ENCODE data around the gene TP53I11.
A peak's percentile ranks its signal among the peaks of the same experiment; 100 is the strongest.

Gene TP53I11

DNA sequence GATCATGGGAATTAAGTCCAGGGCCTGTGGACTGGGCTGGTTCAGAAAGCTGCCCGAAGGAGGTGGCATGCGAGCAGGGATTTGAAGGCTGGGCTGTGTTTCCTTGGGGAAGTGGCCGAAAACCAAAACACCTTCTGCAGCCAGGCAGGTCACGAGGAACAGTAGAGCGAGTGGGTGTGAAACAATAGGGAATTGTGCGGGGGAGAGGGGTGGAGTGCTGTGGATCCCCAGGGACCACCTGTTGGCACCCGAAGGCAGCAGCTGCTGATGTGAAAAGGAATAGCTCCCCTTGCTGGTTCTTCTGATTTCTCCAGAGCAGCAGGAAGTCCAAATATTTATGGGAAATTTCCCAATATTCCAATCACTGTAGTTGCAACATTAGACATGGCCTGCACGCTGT, 24.6 kb downstream of the TP53I11 start:
- H3K4me1 Mint-ChIP-seq, result peaks cover 13% of the 10 kb centered on the region
- DNase-seq (ENCODE audit: low spot score in 2 of 2) (no peak), ATAC-seq (no peak)
- no peak overlapping the region for H3K27ac Mint-ChIP-seq
- H3K4me3 Mint-ChIP-seq, result no peak overlapping the region
- H3K9me3 Mint-ChIP-seq, result no peaks in the 10 kb centered on the region
- H3K36me3 Mint-ChIP-seq, result no peaks in the 10 kb centered on the region

DNA sequence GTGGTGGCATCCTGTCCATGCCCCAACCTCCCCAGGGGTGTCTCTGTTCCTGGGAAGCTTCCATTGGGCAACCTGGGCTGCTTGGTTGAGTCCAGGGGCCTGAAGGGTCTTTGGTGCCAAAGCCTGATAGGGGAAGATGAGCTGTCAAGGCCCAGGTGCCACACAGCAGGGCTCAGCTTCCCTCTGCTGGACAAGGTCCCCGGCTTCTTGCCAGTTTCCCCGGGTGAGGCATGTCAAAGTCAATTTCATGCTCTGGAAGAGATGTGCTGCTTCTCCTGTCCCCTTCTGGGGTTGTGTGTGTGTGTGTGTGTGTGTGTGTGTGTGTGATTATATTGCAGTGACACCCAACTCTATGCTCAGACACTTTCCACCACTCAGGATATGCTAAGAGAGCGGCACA, 26.9 kb downstream of the TP53I11 start:
- DNase-seq (ENCODE audit: low spot score in 2 of 2), result no peak
- H3K4me3 Mint-ChIP-seq, result no peak overlapping the region
- no peaks in the 10 kb centered on the region for H3K9me3 Mint-ChIP-seq
- peak overlapping the region; percentile 50 for H3K27ac Mint-ChIP-seq
- H3K36me3 Mint-ChIP-seq, result no peaks in the 10 kb centered on the region
- peaks cover 13% of the 10 kb centered on the region for H3K4me1 Mint-ChIP-seq
- no peak for ATAC-seq

DNA sequence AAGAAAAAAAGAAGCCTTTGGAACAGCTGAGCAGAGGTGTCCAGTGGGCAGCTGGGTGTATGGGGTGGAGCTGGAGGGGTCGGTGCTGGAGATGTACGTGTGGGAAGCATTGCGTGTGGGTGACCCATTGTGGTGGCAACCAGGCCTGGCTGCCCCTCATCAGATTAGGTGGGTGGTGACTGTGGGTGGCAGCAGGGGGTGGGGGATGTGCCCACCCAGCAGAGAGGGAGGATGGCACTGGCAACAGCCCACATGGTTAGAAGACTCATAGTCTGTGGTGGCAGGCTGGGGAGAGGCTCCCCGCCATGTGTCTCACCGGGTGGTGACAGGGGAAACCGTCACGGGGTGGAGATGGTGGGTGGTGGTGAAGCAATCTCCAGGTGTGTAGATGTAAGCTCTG, 27.6 kb downstream of the TP53I11 start:
- ATAC-seq, result peak; percentile 66
- H3K9me3 Mint-ChIP-seq, result no peaks in the 10 kb centered on the region

GRCh38 chr11:44920451-44920850, 30.2 kb downstream of the TP53I11 start:
- ATAC-seq, result no peak
- H3K4me3 Mint-ChIP-seq, result no peak overlapping the region
- H3K9me3 Mint-ChIP-seq, result no peaks in the 10 kb centered on the region
- H3K36me3 Mint-ChIP-seq, result no peaks in the 10 kb centered on the region
- no peak for DNase-seq (ENCODE audit: low spot score in 2 of 2)
- no peak overlapping the region for H3K27ac Mint-ChIP-seq
- no peaks in the 10 kb centered on the region for H3K4me1 Mint-ChIP-seq

More for the DNA sequence above, 27.6 kb downstream of the TP53I11 start:
- no peaks in the 10 kb centered on the region for H3K36me3 Mint-ChIP-seq
- no peak for DNase-seq (ENCODE audit: low spot score in 2 of 2)
- peaks cover 13% of the 10 kb centered on the region for H3K4me1 Mint-ChIP-seq
- H3K4me3 Mint-ChIP-seq, result no peak overlapping the region
- H3K27ac Mint-ChIP-seq, result peak overlapping the region; percentile 50

DNA sequence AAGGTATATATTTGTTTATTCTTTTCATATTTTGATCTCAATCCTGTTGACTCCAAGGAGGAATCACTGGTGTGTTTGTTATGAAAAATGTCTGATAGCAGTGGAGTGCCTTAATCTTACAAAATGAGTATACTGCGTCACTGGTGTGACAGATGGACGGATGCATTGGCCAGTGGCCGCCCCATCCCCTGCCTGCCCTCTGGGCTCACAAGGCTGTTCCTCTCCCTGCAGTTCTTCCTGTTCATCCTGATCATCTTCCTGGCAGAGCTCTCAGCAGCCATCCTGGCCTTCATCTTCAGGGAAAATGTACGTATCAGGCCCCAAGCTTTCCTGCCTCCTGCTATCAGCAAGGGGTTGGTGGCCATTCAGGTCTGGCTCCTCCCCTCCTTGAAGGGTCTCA, 32.9 kb downstream of the TP53I11 start:
- no peaks in the 10 kb centered on the region for H3K36me3 Mint-ChIP-seq
- ATAC-seq (no peak), DNase-seq (ENCODE audit: low spot score in 2 of 2) (no peak)
- no peak overlapping the region for H3K4me3 Mint-ChIP-seq
- no peaks in the 10 kb centered on the region for H3K9me3 Mint-ChIP-seq
- peak overlapping the region; percentile 54 for H3K27ac Mint-ChIP-seq
- H3K4me1 Mint-ChIP-seq, result no peaks in the 10 kb centered on the region

DNA sequence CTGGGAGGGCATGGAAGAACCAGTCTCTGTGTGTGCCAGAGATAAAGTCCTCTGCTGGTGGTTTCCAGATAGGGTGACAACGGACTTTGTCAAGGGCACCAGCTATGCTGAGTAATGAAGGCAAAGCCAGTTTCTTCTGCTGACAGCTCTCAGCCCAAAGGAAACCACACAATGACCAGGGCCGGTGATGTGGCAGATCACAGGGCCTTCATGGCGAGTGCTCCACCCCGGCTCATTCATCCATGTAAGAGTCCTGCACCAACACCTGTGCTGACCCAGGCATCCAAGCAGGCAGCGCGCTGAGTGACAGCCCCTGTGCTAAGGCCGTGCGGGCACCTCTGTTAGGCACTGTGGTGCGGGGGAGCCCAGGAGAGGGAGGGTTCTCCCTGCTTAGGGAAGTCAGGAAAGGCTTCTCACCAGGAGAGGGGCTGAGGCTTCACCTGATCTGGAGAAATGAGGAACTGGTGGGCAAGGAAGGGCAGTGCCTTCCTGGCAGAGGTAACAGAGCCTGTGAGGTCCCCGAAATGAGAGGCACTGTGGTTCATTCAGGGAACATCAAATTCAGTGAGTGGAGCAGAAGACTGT, 33.8 kb downstream of the TP53I11 start:
- Mint-ChIP-seq H3K4me3 (no peak overlapping the region), H3K4me1 (no peaks in the 10 kb centered on the region), H3K27ac (peak overlapping the region; percentile 6), H3K9me3 (no peaks in the 10 kb centered on the region), H3K36me3 (no peaks in the 10 kb centered on the region)
- DNase-seq (ENCODE audit: low spot score in 2 of 2), result no peak
- ATAC-seq, result peak; percentile 31

DNA sequence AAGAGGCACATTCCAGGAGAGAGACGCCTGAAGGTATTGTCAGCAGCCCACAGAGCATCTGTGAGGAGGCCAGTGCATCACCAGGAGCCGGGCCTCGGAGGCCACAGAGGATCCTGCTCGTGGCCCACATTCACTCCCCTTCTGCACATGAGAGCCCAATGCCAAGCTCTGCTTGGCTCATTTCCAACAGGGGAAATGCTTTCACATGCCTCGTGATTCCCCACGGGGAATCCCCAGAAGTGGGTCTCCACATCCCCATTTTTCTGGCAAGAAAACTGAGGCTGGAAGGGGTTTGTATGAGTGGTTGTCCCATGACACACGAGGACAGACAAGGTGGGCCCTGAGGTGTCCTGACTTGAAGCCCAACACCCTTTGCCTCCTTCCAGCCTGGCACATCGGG, 34.4 kb downstream of the TP53I11 start:
- no peak overlapping the region for H3K4me3 Mint-ChIP-seq
- DNase-seq (ENCODE audit: low spot score in 2 of 2) (no peak), ATAC-seq (no peak)
- no peak overlapping the region for H3K27ac Mint-ChIP-seq
- no peaks in the 10 kb centered on the region for H3K36me3 Mint-ChIP-seq
- H3K4me1 Mint-ChIP-seq, result no peaks in the 10 kb centered on the region
- no peaks in the 10 kb centered on the region for H3K9me3 Mint-ChIP-seq

DNA sequence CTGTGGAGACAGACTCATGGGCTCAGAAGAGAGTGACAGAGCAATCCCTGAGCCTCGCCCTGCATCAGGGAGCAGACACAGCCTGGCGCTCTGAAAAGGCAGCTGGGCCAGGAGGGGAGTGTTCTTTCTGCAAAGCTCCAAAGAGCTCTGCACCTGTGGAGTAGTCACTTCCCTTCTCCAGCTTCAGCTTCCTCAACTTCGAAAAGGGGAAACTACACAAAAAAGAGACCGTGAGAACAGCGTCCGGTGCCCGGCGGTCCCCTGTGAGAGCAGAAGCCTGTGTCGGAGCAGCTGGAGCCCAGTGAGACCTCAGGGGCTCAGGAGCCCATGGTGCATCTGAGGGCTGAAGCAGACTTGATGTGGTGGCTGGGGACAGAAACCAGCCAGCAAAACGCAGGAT, 35.1 kb downstream of the TP53I11 start:
- no peak for DNase-seq (ENCODE audit: low spot score in 2 of 2)
- H3K36me3 Mint-ChIP-seq, result no peaks in the 10 kb centered on the region
- no peak for ATAC-seq
- H3K4me3 Mint-ChIP-seq, result no peak overlapping the region
- no peaks in the 10 kb centered on the region for H3K9me3 Mint-ChIP-seq
- no peak overlapping the region for H3K27ac Mint-ChIP-seq
- H3K4me1 Mint-ChIP-seq, result peaks cover 4% of the 10 kb centered on the region

DNA sequence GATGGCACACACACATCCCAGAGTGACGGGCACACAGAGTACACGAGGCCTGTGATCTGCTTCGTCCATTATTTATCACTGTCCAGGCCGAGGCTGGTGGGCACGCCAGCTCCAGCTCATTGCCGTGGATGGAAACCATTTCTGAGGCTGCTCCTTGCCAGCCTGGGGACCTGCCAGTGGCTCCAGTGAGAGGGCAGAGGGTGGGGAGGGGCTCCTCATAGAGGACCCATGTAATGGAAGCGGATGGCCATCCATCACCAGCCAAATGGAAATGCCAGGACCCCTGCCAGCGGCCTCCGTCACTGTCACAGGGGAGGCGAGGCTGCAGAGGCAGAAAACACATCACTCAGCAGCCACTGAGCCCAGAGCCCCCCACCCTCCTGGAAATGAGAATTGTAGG, 35.7 kb downstream of the TP53I11 start:
- Mint-ChIP-seq H3K4me3 (no peak overlapping the region), H3K27ac (no peak overlapping the region), H3K4me1 (peaks cover 4% of the 10 kb centered on the region), H3K36me3 (no peaks in the 10 kb centered on the region), H3K9me3 (no peaks in the 10 kb centered on the region)
- no peak for DNase-seq (ENCODE audit: low spot score in 2 of 2)
- no peak for ATAC-seq

- Mint-ChIP-seq H3K4me3 (no peak overlapping the region), H3K27ac (no peak overlapping the region)
- ATAC-seq, result no peak
Measured at GRCh38 chr11:44914105-44914504, 36.6 kb downstream of the TP53I11 start.

DNA sequence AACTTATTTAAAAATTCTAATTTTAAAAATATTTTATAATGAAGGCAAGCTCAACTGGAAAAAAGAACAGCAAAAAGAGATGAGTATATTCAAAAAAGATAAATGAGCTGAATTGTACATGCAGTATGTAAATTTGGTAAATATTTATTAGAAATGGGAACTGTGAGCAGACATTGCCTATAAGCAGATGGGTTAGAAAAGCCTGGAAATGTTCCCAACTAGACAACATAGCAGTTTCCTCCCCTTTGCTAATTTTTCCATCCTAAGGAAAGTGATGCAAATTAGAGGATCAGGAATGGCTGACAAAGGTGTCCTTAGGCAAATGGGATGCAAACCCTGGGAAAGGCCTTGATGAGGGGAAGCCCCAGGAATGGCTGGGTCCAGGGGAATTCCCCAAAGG, 37.2 kb downstream of the TP53I11 start:
- ATAC-seq (no peak), DNase-seq (ENCODE audit: low spot score in 2 of 2) (no peak)
- no peak overlapping the region for H3K27ac Mint-ChIP-seq
- H3K4me1 Mint-ChIP-seq, result peaks cover 4% of the 10 kb centered on the region
- H3K36me3 Mint-ChIP-seq, result no peaks in the 10 kb centered on the region
- no peaks in the 10 kb centered on the region for H3K9me3 Mint-ChIP-seq
- H3K4me3 Mint-ChIP-seq, result no peak overlapping the region

More at GRCh38 chr11:44914105-44914504, 36.6 kb downstream of the TP53I11 start:
- Mint-ChIP-seq H3K36me3 (no peaks in the 10 kb centered on the region), H3K9me3 (no peaks in the 10 kb centered on the region), H3K4me1 (peaks cover 4% of the 10 kb centered on the region)
- no peak for DNase-seq (ENCODE audit: low spot score in 2 of 2)

DNA sequence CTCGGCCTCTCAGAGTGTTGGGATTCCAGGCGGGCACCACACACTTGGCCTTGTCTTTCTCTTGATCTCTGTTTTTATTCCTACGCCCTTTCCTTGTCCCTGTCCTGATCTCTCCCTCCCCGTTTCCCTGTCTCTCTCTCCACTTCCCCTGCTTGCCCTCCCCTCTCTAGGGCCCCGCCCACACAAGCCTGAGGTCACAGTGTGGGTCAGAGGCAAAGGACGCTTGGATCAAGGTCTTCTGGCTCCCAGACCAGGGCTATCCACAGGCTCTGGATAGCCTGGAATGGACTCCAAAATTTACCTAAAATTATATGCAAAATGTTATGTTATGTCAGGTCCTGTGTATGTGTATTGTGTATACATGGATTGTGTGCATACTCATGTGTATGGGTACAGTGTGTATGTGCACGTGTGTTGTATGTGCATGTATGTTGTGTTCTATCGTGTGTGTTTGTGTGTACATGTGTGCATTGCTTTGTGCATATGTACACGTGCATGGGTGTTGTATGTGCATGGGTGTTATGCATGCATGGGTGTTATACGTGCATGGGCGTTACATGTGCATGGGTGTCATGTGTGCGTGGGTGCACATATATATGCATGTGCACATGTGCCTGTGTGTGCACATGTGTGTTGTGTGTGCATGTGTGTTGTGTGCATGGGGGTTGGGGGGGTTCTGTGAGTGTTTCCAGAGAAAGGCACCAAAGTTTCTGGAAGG, 38.3 kb downstream of the TP53I11 start:
- Mint-ChIP-seq H3K4me1 (peaks cover 4% of the 10 kb centered on the region), H3K4me3 (no peak overlapping the region), H3K27ac (no peak overlapping the region), H3K9me3 (no peaks in the 10 kb centered on the region), H3K36me3 (no peaks in the 10 kb centered on the region)
- DNase-seq (ENCODE audit: low spot score in 2 of 2) (no peak), ATAC-seq (no peak)

DNA sequence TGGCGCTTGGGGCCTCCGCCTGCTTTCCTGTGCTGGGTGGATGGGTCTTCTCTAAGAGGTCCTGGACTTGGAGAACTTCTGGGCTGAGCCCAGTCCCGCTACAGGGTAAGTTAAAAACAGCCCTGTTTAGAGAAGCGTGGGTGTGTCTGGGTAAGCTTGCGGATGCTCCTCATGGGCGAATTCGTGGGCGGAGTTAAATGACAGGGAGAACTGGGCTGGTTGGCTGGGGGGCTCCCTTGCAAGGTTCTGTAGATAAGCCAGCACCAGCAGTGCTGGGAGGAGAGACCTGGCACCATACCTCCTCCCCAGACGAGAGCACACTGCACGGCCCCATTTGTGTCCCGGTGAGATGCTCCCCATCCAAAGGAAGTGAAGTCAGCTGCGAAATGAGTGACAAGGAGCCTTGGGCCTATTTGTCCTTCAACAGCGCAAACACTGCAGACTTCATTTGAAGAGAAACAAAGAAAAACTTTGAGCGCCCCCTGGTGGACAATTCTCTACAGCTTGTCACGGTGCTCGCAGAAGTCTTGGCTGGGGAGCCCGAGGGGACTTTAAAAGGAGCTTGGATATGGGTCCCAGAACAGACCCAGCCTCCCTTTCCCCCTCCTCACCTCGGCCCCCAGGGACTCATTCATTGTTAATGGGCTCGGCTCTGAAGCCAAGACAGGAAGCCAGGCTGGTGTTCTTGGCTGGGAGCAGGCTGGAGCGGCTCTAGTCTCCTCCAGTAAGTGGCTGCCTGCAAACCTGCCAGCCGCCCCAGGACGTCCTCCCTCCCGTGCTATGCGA, 39.5 kb downstream of the TP53I11 start:
- Mint-ChIP-seq H3K4me3 (no peak overlapping the region), H3K27ac (no peak overlapping the region), H3K36me3 (no peaks in the 10 kb centered on the region), H3K4me1 (peaks cover 4% of the 10 kb centered on the region), H3K9me3 (no peaks in the 10 kb centered on the region)
- ATAC-seq, result peak; percentile 81
- DNase-seq (ENCODE audit: low spot score in 2 of 2), result peak; percentile 85 to 94

- DNase-seq (ENCODE audit: low spot score in 2 of 2) (no peak), ATAC-seq (no peak)
- H3K27ac Mint-ChIP-seq, result peak overlapping the region; percentile 54
- H3K36me3 Mint-ChIP-seq, result no peaks in the 10 kb centered on the region
- H3K4me3 Mint-ChIP-seq, result no peak overlapping the region
- peaks cover 4% of the 10 kb centered on the region for H3K4me1 Mint-ChIP-seq
- H3K9me3 Mint-ChIP-seq, result no peaks in the 10 kb centered on the region
Measured at GRCh38 chr11:44910591-44910990, 40.1 kb downstream of the TP53I11 start.

DNA sequence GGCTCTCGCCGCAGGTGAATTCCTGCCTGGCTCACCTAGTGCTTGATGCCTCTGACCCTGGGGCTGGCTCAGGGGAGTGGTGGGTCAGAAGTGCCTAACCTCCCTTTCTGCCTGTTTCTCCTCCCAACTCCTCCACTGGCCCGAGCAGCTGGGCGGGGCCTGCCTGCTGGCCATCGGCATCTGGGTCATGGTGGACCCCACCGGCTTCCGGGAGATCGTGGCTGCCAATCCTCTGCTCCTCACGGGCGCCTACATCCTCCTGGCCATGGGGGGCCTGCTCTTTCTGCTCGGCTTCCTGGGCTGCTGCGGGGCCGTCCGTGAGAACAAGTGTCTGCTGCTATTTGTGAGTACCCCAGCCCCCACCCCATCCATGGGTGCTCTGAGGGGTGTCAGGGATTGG, 41.1 kb downstream of the TP53I11 start:
- Mint-ChIP-seq H3K27ac (no peak overlapping the region), H3K4me3 (no peak overlapping the region), H3K9me3 (no peaks in the 10 kb centered on the region), H3K4me1 (peaks cover 4% of the 10 kb centered on the region), H3K36me3 (no peaks in the 10 kb centered on the region)
- ATAC-seq, result no peak
- no peak for DNase-seq (ENCODE audit: low spot score in 2 of 2)

GRCh38 chr11:44906649-44907048, 44.0 kb downstream of the TP53I11 start:
- Mint-ChIP-seq H3K27ac (peak overlapping the region; percentile 60), H3K9me3 (no peaks in the 10 kb centered on the region), H3K4me1 (peaks cover 4% of the 10 kb centered on the region), H3K36me3 (no peaks in the 10 kb centered on the region), H3K4me3 (no peak overlapping the region)
- ATAC-seq (no peak), DNase-seq (ENCODE audit: low spot score in 2 of 2) (no peak)
